A549 (cell line): Measurements from ENCODE around the gene ADAM10. TPM values are rescaled to one million over a fixed set of nuclear protein-coding genes. Genes with fewer than 3 reads are reported as not detected.

ENCODE experiments used
- ATAC-seq, 2 experiments: fragments of 200-7000 bp in 1 of 2; fragments of >200 bp in 1 of 2; cut with Nextera tagmentation in 1 of 2; cut with Tn5 transposase in 1 of 2; 3 replicates each; pipeline versions ENCODE4 v1.8.0 to v1.9.1; 2018 to 2020; ENCODE audit warnings: mild to moderate bottlenecking in 1 of 2, moderate library complexity in 1 of 2
- CTCF ChIA-PET: fragments of 300-600 bp; sonication (Branson Sonifier 250); formaldehyde crosslinking; extraction: SDS; loops from one replicate; lab custom pipeline; 2021; ENCODE audit warnings: antibody characterized with exemption, inconsistent platforms; lab: Yijun Ruan, JAX
- POLR2A ChIA-PET: fragments of 350-600 bp; formaldehyde crosslinking; extraction: SDS; loops from one replicate; lab custom pipeline; 2021; ENCODE audit warnings: antibody characterized with exemption, inconsistent platforms; lab: Yijun Ruan, JAX
- DNase-seq, 2 experiments: peaks; one replicate each; pipeline versions ENCODE4 v3.0.0 to v3.0.0-alpha.2; 2011 to 2016; ENCODE audit warnings: low read depth in 1 of 2, low spot score in 1 of 2
- FAIRE-seq: peaks from 2 replicates; lab custom pipeline; 2011; peaks lifted over from hg19 to GRCh38; lab: Jason Lieb, UNC
- H3K27ac ChIP-seq, 2 experiments: fragments of >200 bp; sonication (Bioruptor Twin); formaldehyde crosslinking; 3 replicates each; pipeline ENCODE4 v1.5.1; 2016 to 2017
- H3K4me1 ChIP-seq: fragments of >200 bp; sonication (Bioruptor Twin); formaldehyde crosslinking; 3 replicates; pipeline ENCODE4 v1.6.1; 2016
- H3K4me2 ChIP-seq: fragments of >200 bp; sonication (Bioruptor Twin); formaldehyde crosslinking; 3 replicates; pipeline ENCODE4 v1.6.1; 2016
- H3K4me3 ChIP-seq: fragments of >200 bp; sonication (Bioruptor Twin); formaldehyde crosslinking; 3 replicates; pipeline ENCODE4 v1.5.1; 2016
- H3K9me3 ChIP-seq: fragments of >200 bp; sonication (Bioruptor Twin); formaldehyde crosslinking; 3 replicates; pipeline ENCODE4 v1.6.1; 2016
- CBX2 ChIP-seq: fragments of 200-600 bp; sonication (generic); IDR thresholded peaks from 2 replicates; pipeline ENCODE4 v1.6.1; 2016; ENCODE audit warnings: low read depth, mild to moderate bottlenecking, borderline replicate concordance
- CBX8 ChIP-seq: fragments of 200-600 bp; sonication (generic); IDR thresholded peaks from 2 replicates; pipeline ENCODE4 v1.6.1; 2016
- CEBPB ChIP-seq, 2 experiments: fragments of >200 bp in 1 of 2; sonication (Bioruptor Twin) in 1 of 2; formaldehyde crosslinking in 1 of 2; IDR thresholded peaks; 2 replicates each; pipeline ENCODE4 v1.6.1; 2012 to 2016
- CHD2 ChIP-seq: fragments of 150-350 bp; IDR thresholded peaks from 2 replicates; pipeline ENCODE4 v1.6.1; 2014; ENCODE audit warnings: low read length; ENCODE audit not compliant: partially characterized antibody
- EP300 ChIP-seq, 2 experiments: fragments of >200 bp; sonication (Bioruptor Twin); formaldehyde crosslinking; IDR thresholded peaks; 2 replicates in 1 of 2; 3 replicates in 1 of 2; pipeline ENCODE4 v1.6.1; 2016 to 2017
- FOSB ChIP-seq: fragments of 250-450 bp; sonication (Bioruptor Pico); IDR thresholded peaks from 2 replicates; pipeline ENCODE4 v1.5.0; 2020; ENCODE audit warnings: mild to moderate bottlenecking, moderate library complexity
- HDAC2 ChIP-seq: fragments of 200-600 bp; sonication (generic); IDR thresholded peaks from 2 replicates; pipeline ENCODE4 v1.6.1; 2016
- HOXA7 ChIP-seq: fragments of 250-450 bp; sonication (Bioruptor Pico); IDR thresholded peaks from 2 replicates; pipeline ENCODE4 v1.5.0; 2020; ENCODE audit warnings: mild to moderate bottlenecking, moderate library complexity
- JUN ChIP-seq, 2 experiments: fragments of >200 bp; sonication (Bioruptor Twin); formaldehyde crosslinking; IDR thresholded peaks; 2 replicates in 1 of 2; 3 replicates in 1 of 2; pipeline ENCODE4 v1.6.1; 2016 to 2017
- MAZ ChIP-seq: fragments of 150-350 bp; IDR thresholded peaks from 2 replicates; pipeline ENCODE4 v1.6.1; 2014; ENCODE audit warnings: antibody characterized with exemption, low read depth, low read length, borderline replicate concordance
- POLR2A ChIP-seq: IDR thresholded peaks from 2 replicates; pipeline ENCODE4 v1.6.1; 2012; ENCODE audit warnings: mild to moderate bottlenecking, low read length
- POLR2AphosphoS2 ChIP-seq: conservative IDR thresholded peaks from 2 replicates; pipeline ENCODE4 v1.6.1; 2012; ENCODE audit warnings: low read length, improper control_type of control experiment, inconsistent platforms
- RCOR1 ChIP-seq: fragments of 150-350 bp; IDR thresholded peaks from 2 replicates; pipeline ENCODE4 v1.6.1; 2014; ENCODE audit warnings: antibody characterized with exemption, low read length, low read depth
- SREBF2 ChIP-seq: fragments of 450-650 bp; IDR thresholded peaks from 2 replicates; pipeline ENCODE4 v1.6.1; 2014; ENCODE audit warnings: mild to moderate bottlenecking, moderate library complexity
- TFCP2L1 ChIP-seq: fragments of 250-450 bp; sonication (Bioruptor Pico); IDR thresholded peaks from 2 replicates; pipeline ENCODE4 v1.5.0; 2021; ENCODE audit warnings: mild to moderate bottlenecking
- WGBS: methylation state at CpG from one replicate; pipeline ENCODE4 v1.1.6; 2017; ENCODE audit errors: missing lambda C conversion rate; 5-methylcytosine and 5-hydroxymethylcytosine counted together
- polyA plus RNA-seq, 4 experiments: library from polyadenylated mRNA; depleted of rRNA in 3 of 4; stranded (reverse); fragments of >200 nt; fragmentation: RNase III in 1 of 4; extraction: RNeasy Plus Mini Kit Qiagen cat#74134 plus additional on column Dnase treatment in 1 of 4; gene quantifications; 2 replicates in 3 of 4; 3 replicates in 1 of 4; pipeline ENCODE4 v1.2.3, GENCODE V29; 2011 to 2017
- TF ChIP-seq, protein P1 (sequence below): fragments of 250-450 bp; sonication (Bioruptor Pico); IDR thresholded peaks from 2 replicates; pipeline ENCODE4 v1.5.0; 2020; ENCODE audit warnings: low read depth, mild to moderate bottlenecking, moderate library complexity
- TF ChIP-seq, protein P2 (sequence below): fragments of >200 bp; sonication (Bioruptor Twin); formaldehyde crosslinking; IDR thresholded peaks from 3 replicates; pipeline ENCODE4 v1.5.1; 2016
- TF ChIP-seq, protein P3 (sequence below): fragments of >200 bp; sonication (Bioruptor Twin); formaldehyde crosslinking; IDR thresholded peaks from 2 replicates; pipeline ENCODE4 v1.6.1; 2016
- TF ChIP-seq, protein P4 (sequence below): fragments of 450-650 bp; IDR thresholded peaks from 2 replicates; pipeline ENCODE4 v1.6.1; 2014; ENCODE audit warnings: antibody characterized with exemption
- TF ChIP-seq, protein P5 (sequence below): fragments of >200 bp; sonication (Bioruptor Twin); formaldehyde crosslinking; IDR thresholded peaks from 3 replicates; pipeline ENCODE4 v1.6.1; 2016
- TF ChIP-seq, protein P6 (sequence below): IDR thresholded peaks from 2 replicates; pipeline ENCODE4 v1.6.1; 2012; ENCODE audit warnings: low read depth, borderline replicate concordance

ADAM10 gene
- polyA plus RNA-seq, 2 of the 4 experiments (the other 2 are of a cell fraction), result 200 to 210 TPM

DNA sequence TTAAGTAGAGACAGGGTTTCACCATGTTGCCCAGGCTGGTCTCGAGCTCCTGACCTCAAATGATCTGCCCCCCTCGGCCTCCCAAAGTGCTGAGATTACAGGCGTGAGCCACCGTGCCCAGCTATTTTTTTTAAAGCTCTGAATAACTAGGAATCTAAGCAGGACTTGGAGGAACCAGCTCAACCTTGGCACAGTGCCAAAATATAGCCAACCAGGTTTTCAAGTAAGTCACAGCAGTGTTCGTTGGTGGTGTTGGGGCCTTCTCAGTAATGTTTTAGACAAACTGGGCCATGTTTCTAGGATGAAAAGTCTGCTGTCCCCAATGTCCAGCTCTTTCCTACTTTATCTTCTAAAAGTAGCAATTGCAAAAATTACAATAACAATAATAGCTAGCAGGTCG is 6.4 kb upstream of the ADAM10 start:
- WGBS, result 74% methylated on average over 6 of the region's 6 CpGs
- TF ChIP-seq FOSB (no peak), SREBF2 (no peak), EP300 (IDR thresholded peaks at IDR 0.05) (no peak), CBX8 (no peak), TFCP2L1 (no peak), RCOR1 (no peak), CBX2 (no peak), CHD2 (no peak), HOXA7 (CRISPR knock-in tag) (no peak), POLR2A (no peak)
- TF ChIP-seq, protein P1, sequence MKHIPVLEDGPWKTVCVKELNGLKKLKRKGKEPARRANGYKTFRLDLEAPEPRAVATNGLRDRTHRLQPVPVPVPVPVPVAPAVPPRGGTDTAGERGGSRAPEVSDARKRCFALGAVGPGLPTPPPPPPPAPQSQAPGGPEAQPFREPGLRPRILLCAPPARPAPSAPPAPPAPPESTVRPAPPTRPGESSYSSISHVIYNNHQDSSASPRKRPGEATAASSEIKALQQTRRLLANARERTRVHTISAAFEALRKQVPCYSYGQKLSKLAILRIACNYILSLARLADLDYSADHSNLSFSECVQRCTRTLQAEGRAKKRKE, result no peak
- TF ChIP-seq, protein P2, sequence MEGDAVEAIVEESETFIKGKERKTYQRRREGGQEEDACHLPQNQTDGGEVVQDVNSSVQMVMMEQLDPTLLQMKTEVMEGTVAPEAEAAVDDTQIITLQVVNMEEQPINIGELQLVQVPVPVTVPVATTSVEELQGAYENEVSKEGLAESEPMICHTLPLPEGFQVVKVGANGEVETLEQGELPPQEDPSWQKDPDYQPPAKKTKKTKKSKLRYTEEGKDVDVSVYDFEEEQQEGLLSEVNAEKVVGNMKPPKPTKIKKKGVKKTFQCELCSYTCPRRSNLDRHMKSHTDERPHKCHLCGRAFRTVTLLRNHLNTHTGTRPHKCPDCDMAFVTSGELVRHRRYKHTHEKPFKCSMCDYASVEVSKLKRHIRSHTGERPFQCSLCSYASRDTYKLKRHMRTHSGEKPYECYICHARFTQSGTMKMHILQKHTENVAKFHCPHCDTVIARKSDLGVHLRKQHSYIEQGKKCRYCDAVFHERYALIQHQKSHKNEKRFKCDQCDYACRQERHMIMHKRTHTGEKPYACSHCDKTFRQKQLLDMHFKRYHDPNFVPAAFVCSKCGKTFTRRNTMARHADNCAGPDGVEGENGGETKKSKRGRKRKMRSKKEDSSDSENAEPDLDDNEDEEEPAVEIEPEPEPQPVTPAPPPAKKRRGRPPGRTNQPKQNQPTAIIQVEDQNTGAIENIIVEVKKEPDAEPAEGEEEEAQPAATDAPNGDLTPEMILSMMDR, result no peak
- TF ChIP-seq, protein P3, sequence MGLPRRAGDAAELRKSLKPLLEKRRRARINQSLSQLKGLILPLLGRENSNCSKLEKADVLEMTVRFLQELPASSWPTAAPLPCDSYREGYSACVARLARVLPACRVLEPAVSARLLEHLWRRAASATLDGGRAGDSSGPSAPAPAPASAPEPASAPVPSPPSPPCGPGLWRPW, result no peak
- TF ChIP-seq, protein P4, sequence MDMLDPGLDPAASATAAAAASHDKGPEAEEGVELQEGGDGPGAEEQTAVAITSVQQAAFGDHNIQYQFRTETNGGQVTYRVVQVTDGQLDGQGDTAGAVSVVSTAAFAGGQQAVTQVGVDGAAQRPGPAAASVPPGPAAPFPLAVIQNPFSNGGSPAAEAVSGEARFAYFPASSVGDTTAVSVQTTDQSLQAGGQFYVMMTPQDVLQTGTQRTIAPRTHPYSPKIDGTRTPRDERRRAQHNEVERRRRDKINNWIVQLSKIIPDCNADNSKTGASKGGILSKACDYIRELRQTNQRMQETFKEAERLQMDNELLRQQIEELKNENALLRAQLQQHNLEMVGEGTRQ, result no peak

DNA sequence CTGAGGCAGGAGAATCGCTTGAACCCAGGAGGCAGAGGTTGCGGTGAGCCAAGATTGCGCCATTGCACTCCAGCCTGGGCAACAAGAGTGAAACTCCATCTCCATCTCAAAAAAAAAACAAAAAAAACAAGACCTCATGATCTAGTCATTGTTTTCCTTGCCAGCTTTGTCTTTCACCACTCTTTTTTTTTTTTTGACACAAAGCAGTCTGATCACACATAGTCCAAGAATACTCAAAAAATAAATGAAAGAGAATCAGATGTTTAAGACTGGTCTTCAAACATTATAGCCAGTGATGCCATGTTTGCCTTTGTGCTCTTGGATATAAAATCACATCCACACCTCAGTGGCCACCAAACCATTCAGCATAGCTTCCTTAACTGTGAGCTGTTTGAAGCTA is 5.8 kb upstream of the ADAM10 start:
- POLR2A ChIA-PET, result interaction anchor here (3.4 kb wide), 1 partner anchor 15 kb away, joined by 24 read pairs; the partner anchor contains the start of gene MINDY2
- no peak for FAIRE-seq
- Histone ChIP-seq H3K4me2 (no peak overlapping the region), H3K27ac (no peak overlapping the region)
- TF ChIP-seq CEBPB (IDR thresholded peaks at IDR 0.05) (no peak), RCOR1 (no peak), CBX8 (no peak), POLR2AphosphoS2 (no peak), TFCP2L1 (no peak), HDAC2 (no peak), JUN (IDR thresholded peaks at IDR 0.05) (no peak), MAZ (no peak)
- TF ChIP-seq, protein P5, sequence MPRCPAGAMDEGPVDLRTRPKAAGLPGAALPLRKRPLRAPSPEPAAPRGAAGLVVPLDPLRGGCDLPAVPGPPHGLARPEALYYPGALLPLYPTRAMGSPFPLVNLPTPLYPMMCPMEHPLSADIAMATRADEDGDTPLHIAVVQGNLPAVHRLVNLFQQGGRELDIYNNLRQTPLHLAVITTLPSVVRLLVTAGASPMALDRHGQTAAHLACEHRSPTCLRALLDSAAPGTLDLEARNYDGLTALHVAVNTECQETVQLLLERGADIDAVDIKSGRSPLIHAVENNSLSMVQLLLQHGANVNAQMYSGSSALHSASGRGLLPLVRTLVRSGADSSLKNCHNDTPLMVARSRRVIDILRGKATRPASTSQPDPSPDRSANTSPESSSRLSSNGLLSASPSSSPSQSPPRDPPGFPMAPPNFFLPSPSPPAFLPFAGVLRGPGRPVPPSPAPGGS, result no peak
- TF ChIP-seq, protein P3, result no peak
- TF ChIP-seq, protein P6, sequence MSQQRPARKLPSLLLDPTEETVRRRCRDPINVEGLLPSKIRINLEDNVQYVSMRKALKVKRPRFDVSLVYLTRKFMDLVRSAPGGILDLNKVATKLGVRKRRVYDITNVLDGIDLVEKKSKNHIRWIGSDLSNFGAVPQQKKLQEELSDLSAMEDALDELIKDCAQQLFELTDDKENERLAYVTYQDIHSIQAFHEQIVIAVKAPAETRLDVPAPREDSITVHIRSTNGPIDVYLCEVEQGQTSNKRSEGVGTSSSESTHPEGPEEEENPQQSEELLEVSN, result no peak
- TF ChIP-seq, all 56 proteins: peak for 0
- no peak for DNase-seq
- H3K4me1 ChIP-seq, result peaks cover 9% of the 10 kb centered on the region
- CTCF ChIA-PET, result interaction anchor here (1.2 to 2.4 kb wide), 4 partner anchors 15 to 543 kb away, joined by 4 to 12 read pairs (median 6); partner anchors contain the start of gene MINDY2
- H3K9me3 ChIP-seq, result no peaks in the 10 kb centered on the region
- no peak overlapping the region for H3K4me3 ChIP-seq
- WGBS, result 94% methylated on average over 3 of the region's 3 CpGs
- no peak for ATAC-seq

More for the DNA sequence above, 6.4 kb upstream of the ADAM10 start:
- POLR2A ChIA-PET, result interaction anchor here (3.4 kb wide), 1 partner anchor 15 kb away, joined by 24 read pairs; the partner anchor contains the start of gene MINDY2
- Histone ChIP-seq H3K4me1 (peaks cover 5% of the 10 kb centered on the region; the same call in 2 of the 3 replicates), H3K4me3 (no peak overlapping the region), H3K9me3 (no peaks in the 10 kb centered on the region; the same call in 2 of the 3 replicates), H3K4me2 (no peak overlapping the region), H3K27ac (no peak overlapping the region)
- CTCF ChIA-PET, result interaction anchor here (1.2 to 2.4 kb wide), 4 partner anchors 14 to 543 kb away, joined by 4 to 12 read pairs (median 6); partner anchors contain the start of gene MINDY2
- no peak for ATAC-seq
- DNase-seq, result no peak
- no peak for FAIRE-seq
